H1 (cell line): ENCODE results near the gene PET100. TPM values are rescaled to one million over a fixed set of nuclear protein-coding genes. Genes with fewer than 3 reads are reported as not detected.

ENCODE experiments used
- CTCF ChIA-PET: fragments of 300-600 bp; sonication (Branson Sonifier 250); formaldehyde crosslinking; loops from one replicate; lab custom pipeline; 2021; ENCODE audit not compliant: partially characterized antibody; lab: Charles Lee
- POLR2A ChIA-PET: fragments of 300-600 bp; sonication (Branson Sonifier 250); formaldehyde crosslinking; loops from one replicate; lab custom pipeline; 2021; ENCODE audit warnings: inconsistent platforms; ENCODE audit not compliant: partially characterized antibody; lab: Charles Lee
- DNase-seq, 2 experiments: peaks; one replicate each; pipeline versions ENCODE4 v3.0.0 to v3.0.0-alpha.2; 2010 to 2022; ENCODE audit warnings: low spot score in 2 of 2, low read depth in 1 of 2, mixed read lengths in 1 of 2
- FAIRE-seq: peaks from 2 replicates; lab custom pipeline; 2011; peaks lifted over from hg19 to GRCh38; lab: Jason Lieb, UNC
- H2AFZ ChIP-seq: 2 replicates; pipeline ENCODE4 v1.8.1; 2012; ENCODE audit warnings: low read length, inconsistent platforms
- H2AK5ac ChIP-seq: 2 replicates; pipeline ENCODE4 v1.6.1; 2013; ENCODE audit warnings: low read depth, low read length
- H2BK120ac ChIP-seq: replicated peaks from 2 replicates; pipeline ENCODE3; 2013; ENCODE audit warnings: low read depth, low read length, inconsistent platforms
- H2BK12ac ChIP-seq: 2 replicates; pipeline ENCODE4 v1.6.1; 2013; ENCODE audit warnings: low read depth, low read length
- H2BK15ac ChIP-seq: 2 replicates; pipeline ENCODE4 v1.6.1; 2013; ENCODE audit warnings: low read length
- H2BK20ac ChIP-seq: 2 replicates; pipeline ENCODE4 v1.6.1; 2013; ENCODE audit warnings: low read length
- H2BK5ac ChIP-seq: 2 replicates; pipeline ENCODE4 v1.6.1; 2013; ENCODE audit warnings: low read depth, low read length
- H3K14ac ChIP-seq: 2 replicates; pipeline ENCODE4 v1.6.1; 2013; ENCODE audit warnings: inconsistent platforms; ENCODE audit not compliant: insufficient read length
- H3K18ac ChIP-seq: 2 replicates; pipeline ENCODE4 v1.6.1; 2013; ENCODE audit warnings: low read length; ENCODE audit errors: extremely low read depth
- H3K23ac ChIP-seq: 2 replicates; pipeline ENCODE4 v1.6.1; 2013; ENCODE audit warnings: inconsistent platforms; ENCODE audit not compliant: insufficient read length
- H3K23me2 ChIP-seq: 2 replicates; pipeline ENCODE4 v1.6.1; 2013; ENCODE audit warnings: low read depth, low read length
- H3K27ac ChIP-seq: 2 replicates; pipeline ENCODE4 v1.6.1; 2011; ENCODE audit warnings: low read depth, low read length, inconsistent platforms
- H3K27me3 ChIP-seq, 4 experiments: replicated peaks in 1 of 4; 1 replicate in 1 of 4; 2 replicates in 3 of 4; pipeline versions ENCODE4 v1.6.1 to v1.8.1; 2011 to 2013; ENCODE audit warnings: low read length in 3 of 4, mild to moderate bottlenecking in 3 of 4, inconsistent platforms in 2 of 4, mixed read lengths in 2 of 4, moderate library complexity in 1 of 4; ENCODE audit not compliant: control insufficient read depth in 3 of 4, insufficient read depth in 3 of 4; ENCODE audit errors: extremely low read depth in 1 of 4
- H3K36me3 ChIP-seq, 4 experiments: 2 replicates each; pipeline versions ENCODE4 v1.6.1 to v1.8.1; 2011 to 2013; ENCODE audit warnings: mild to moderate bottlenecking in 4 of 4, low read length in 3 of 4, moderate library complexity in 2 of 4, control low read depth in 1 of 4, inconsistent platforms in 1 of 4; ENCODE audit not compliant: insufficient read depth in 4 of 4, control insufficient read depth in 2 of 4
- H3K4ac ChIP-seq: replicated peaks from 2 replicates; pipeline ENCODE3; 2013; ENCODE audit warnings: low read length, low read depth, mixed read lengths, inconsistent platforms; ENCODE audit not compliant: insufficient read length
- H3K4me1 ChIP-seq, 4 experiments: replicated peaks in 1 of 4; 1 replicate in 1 of 4; 2 replicates in 3 of 4; pipeline versions ENCODE4 v1.6.1 to v1.8.1; 2011 to 2013; ENCODE audit warnings: low read length in 3 of 4, inconsistent platforms in 2 of 4, mixed read lengths in 1 of 4; ENCODE audit not compliant: insufficient read depth in 4 of 4, control insufficient read depth in 3 of 4
- H3K4me2 ChIP-seq, 2 experiments: 2 replicates each; pipeline versions ENCODE4 v1.6.1 to v1.8.1; 2011 to 2013; ENCODE audit warnings: low read depth in 2 of 2, low read length in 2 of 2, control low read depth in 1 of 2, inconsistent platforms in 1 of 2, mild to moderate bottlenecking in 1 of 2; ENCODE audit not compliant: insufficient read depth in 1 of 2
- H3K4me3 ChIP-seq, 4 experiments: fragments of 200-600, 300-600 bp in 1 of 4; sonication (generic), shearing (Covaris generic), sonication (Bioruptor Twin) in 1 of 4; 2 replicates each; pipeline versions ENCODE4 v1.5.1 to v1.8.1; 2011 to 2016; ENCODE audit warnings: low read length in 4 of 4, low read depth in 3 of 4, control low read depth in 2 of 4, inconsistent platforms in 2 of 4, mild to moderate bottlenecking in 2 of 4, mixed read lengths in 1 of 4, moderate library complexity in 1 of 4; ENCODE audit not compliant: insufficient read depth in 2 of 4; ENCODE audit errors: extremely low read depth in 1 of 4
- H3K56ac ChIP-seq: replicated peaks from 2 replicates; pipeline ENCODE3; 2013; ENCODE audit warnings: low read depth, mild to moderate bottlenecking, mixed read lengths, low read length, inconsistent platforms; ENCODE audit not compliant: insufficient read length
- H3K79me1 ChIP-seq: 2 replicates; pipeline ENCODE4 v1.6.1; 2013; ENCODE audit warnings: low read depth, low read length, control low read depth
- H3K79me2 ChIP-seq, 2 experiments: 2 replicates each; pipeline versions ENCODE4 v1.6.1 to v1.8.1; 2012 to 2013; ENCODE audit warnings: low read length in 2 of 2, mild to moderate bottlenecking in 2 of 2, inconsistent platforms in 1 of 2; ENCODE audit not compliant: insufficient read depth in 2 of 2, control insufficient read depth in 1 of 2
- H3K9ac ChIP-seq, 4 experiments: replicated peaks in 1 of 4; 1 replicate in 1 of 4; 2 replicates in 3 of 4; pipeline versions ENCODE4 v1.6.1 to v1.8.1; 2011 to 2013; ENCODE audit warnings: low read depth in 3 of 4, low read length in 3 of 4, control low read depth in 2 of 4, mild to moderate bottlenecking in 2 of 4, moderate library complexity in 2 of 4, inconsistent platforms in 1 of 4; ENCODE audit errors: extremely low read depth in 1 of 4
- H3K9me3 ChIP-seq, 2 experiments: 2 replicates each; pipeline versions ENCODE4 v1.6.1 to v1.8.1; 2012 to 2013; ENCODE audit warnings: mild to moderate bottlenecking in 2 of 2, moderate library complexity in 2 of 2, control low read depth in 1 of 2, inconsistent platforms in 1 of 2, low read depth in 1 of 2, low read length in 1 of 2, mixed read lengths in 1 of 2; ENCODE audit not compliant: insufficient read depth in 2 of 2
- H4K20me1 ChIP-seq, 2 experiments: replicated peaks in 1 of 2; 2 replicates each; pipeline versions ENCODE3 to v1.8.1; 2011 to 2013; ENCODE audit warnings: inconsistent platforms in 2 of 2, low read length in 2 of 2, mild to moderate bottlenecking in 1 of 2; ENCODE audit not compliant: insufficient read depth in 2 of 2, control insufficient read depth in 1 of 2
- H4K5ac ChIP-seq: 2 replicates; pipeline ENCODE4 v1.6.1; 2013; ENCODE audit warnings: low read length, low read depth, mixed read lengths, inconsistent platforms; ENCODE audit not compliant: insufficient read length
- H4K8ac ChIP-seq: 2 replicates; pipeline ENCODE4 v1.8.0; 2013; ENCODE audit warnings: mild to moderate bottlenecking, moderate library complexity, low read length, inconsistent platforms; ENCODE audit not compliant: insufficient read depth; ENCODE audit errors: extremely low read depth
- H4K91ac ChIP-seq: replicated peaks from 2 replicates; pipeline ENCODE3; 2013; ENCODE audit warnings: low read length, mixed read lengths, inconsistent platforms; ENCODE audit not compliant: insufficient read length
- HDAC2 ChIP-seq, 2 experiments: fragments of 300-600 bp in 1 of 2; sonication (generic) in 1 of 2; IDR thresholded peaks; 2 replicates each; pipeline ENCODE4 v1.6.1; 2011 to 2012; ENCODE audit warnings: low read depth in 2 of 2, low read length in 2 of 2, mild to moderate bottlenecking in 2 of 2, moderate library complexity in 2 of 2, borderline replicate concordance in 1 of 2, inconsistent platforms in 1 of 2
- SAP30 ChIP-seq: fragments of 300-600 bp; sonication (generic); IDR thresholded peaks from 2 replicates; pipeline ENCODE4 v1.7.1; 2012; ENCODE audit warnings: low read length, moderate library complexity, mild to moderate bottlenecking, inconsistent platforms; ENCODE audit not compliant: insufficient read depth, insufficient replicate concordance
- SIN3A ChIP-seq, 2 experiments: IDR thresholded peaks in 1 of 2; conservative IDR thresholded peaks in 1 of 2; 2 replicates each; pipeline ENCODE4 v1.6.1; 2011 to 2012; ENCODE audit warnings: low read length in 2 of 2, improper control_type of control experiment in 1 of 2, low read depth in 1 of 2, mild to moderate bottlenecking in 1 of 2
- SP1 ChIP-seq: IDR thresholded peaks from 2 replicates; pipeline ENCODE4 v1.6.1; 2011; ENCODE audit warnings: low read depth, low read length
- SRF ChIP-seq: IDR thresholded peaks from 2 replicates; pipeline ENCODE4 v1.6.1; 2011; ENCODE audit warnings: mild to moderate bottlenecking, low read depth, low read length, moderate library complexity
- TAF1 ChIP-seq: IDR thresholded peaks from 2 replicates; pipeline ENCODE4 v1.6.1; 2011; ENCODE audit warnings: mild to moderate bottlenecking, low read depth, low read length
- TEAD4 ChIP-seq: IDR thresholded peaks from 2 replicates; pipeline ENCODE4 v1.6.1; 2012; ENCODE audit warnings: low read depth, low read length, inconsistent platforms, mixed read lengths
- WGBS, 2 experiments: shearing (Covaris generic) in 1 of 2; methylation state at CpG; one replicate each; pipeline versions ENCODE4 v1.1.6 to v1.1.7; 2013 to 2015; ENCODE audit warnings: low lambda C conversion rate in 2 of 2, mixed read lengths in 2 of 2, inconsistent platforms in 1 of 2, low coverage in 1 of 2, missing lambda C conversion rate in 1 of 2; ENCODE audit not compliant: insufficient replicate concordance in 2 of 2, insufficient coverage in 1 of 2, insufficient read length in 1 of 2; ENCODE audit errors: extremely low coverage in 1 of 2, missing lambda C conversion rate in 1 of 2; 5-methylcytosine and 5-hydroxymethylcytosine counted together
- long read RNA-seq, 2 experiments: library from RNA in 1 of 2; library from capped mRNA in 1 of 2; stranded (forward); transcript quantifications; one replicate each; pipeline ENCODE4 v2.0.0, GENCODE V29; 2021; ENCODE audit warnings: inconsistent platforms in 1 of 2
- polyA minus RNA-seq, 3 experiments: library from RNA; depleted of rRNA, polyadenylated mRNA; stranded (reverse); fragments of >200 nt; gene quantifications; 1 replicate in 2 of 3; 2 replicates in 1 of 3; pipeline ENCODE4 v1.2.3, GENCODE V29; 2011
- polyA plus RNA-seq, 7 experiments: library from polyadenylated mRNA; depleted of rRNA in 3 of 7; stranded (reverse) in 5 of 7; unstranded in 2 of 7; fragments of >200 nt in 5 of 7; fragments of 200-250 nt in 2 of 7; gene quantifications; 1 replicate in 5 of 7; 2 replicates in 1 of 7; 4 replicates in 1 of 7; pipeline versions ENCODE4 v1.2.1 to v1.2.3, GENCODE V29; 2011 to 2013; ENCODE audit warnings: missing spikeins in 2 of 7, mixed read lengths in 2 of 7
- total RNA-seq: library from RNA; stranded (reverse); fragmentation: NEBNext Ultra II Directional; extraction: Animal tissue kit (Norgen Biotek cat#: 25700); gene quantifications from 2 replicates; pipeline ENCODE4 v1.2.1, GENCODE V29; 2021

The PET100 gene, protein sequence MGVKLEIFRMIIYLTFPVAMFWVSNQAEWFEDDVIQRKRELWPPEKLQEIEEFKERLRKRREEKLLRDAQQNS
- 105 and 127 TPM in 2 replicates for total RNA-seq
- 36.1 and 80.8 TPM in 2 replicates for polyA plus RNA-seq (2011; rRNA removed)
- 37.9 TPM for polyA plus RNA-seq (2011; cell fraction: cytosol; rRNA removed)
- 9.1 TPM for polyA plus RNA-seq (2011; cell fraction: nucleus; rRNA removed)
- 53.2 to 137 TPM (median 92.4 TPM) in 4 replicates for polyA plus RNA-seq (2012, experiment 1 of 2)
- polyA plus RNA-seq (2012, experiment 2 of 2) = 130 TPM
- polyA plus RNA-seq (2013, experiment 1 of 2) = 453 TPM
- 571 TPM for polyA plus RNA-seq (2013, experiment 2 of 2)
- polyA minus RNA-seq (2011; rRNA and poly(A)+ RNA removed) = 2.3 TPM in 2 replicates
- 20.3 TPM for polyA minus RNA-seq (2011; cell fraction: cytosol; rRNA and poly(A)+ RNA removed)
- 9.6 TPM for polyA minus RNA-seq (2011; cell fraction: nucleus; rRNA and poly(A)+ RNA removed)
- long read RNA-seq, experiment 1, transcript PET100-202 (4 exons, 719 nt) = major isoform, 12 of 18 reads
- long read RNA-seq, experiment 1, partial matches to known transcripts = 1 of 18 reads
- long read RNA-seq, experiment 1, other reads (novel, unspliced or antisense) = 3 of 18 reads
- long read RNA-seq, experiment 2, partial matches to known transcripts = 1 of 2 reads
- long read RNA-seq, experiment 2, other reads (novel, unspliced or antisense) = 0 of 2 reads

- H3K9ac ChIP-seq = peak within 1 kb of the TSS; percentile 92 to 99 (median 94)
- H4K5ac ChIP-seq = no peak within 1 kb of the TSS
- no peak within 1 kb of the TSS for H2BK20ac ChIP-seq
- peak within 1 kb of the TSS; percentile 31; the same call in 1 of the 2 replicates for H2AFZ ChIP-seq
- WGBS, 2 experiments = 0% methylated on average over 39 of the region's 40 CpGs; no CpG with 5 or more reads in 1 of the 2 experiments
- H3K23ac ChIP-seq = no peak within 1 kb of the TSS
- peak within 1 kb of the TSS; percentile 95 for H2AK5ac ChIP-seq
- no peak within 1 kb of the TSS for H3K18ac ChIP-seq
- H4K8ac ChIP-seq = peak within 1 kb of the TSS; percentile 99; the same call in 1 of the 2 replicates
- H3K4me3 ChIP-seq = peak within 1 kb of the TSS; percentile 94 to 100 (median 99)
- peaks cover 0 to 11% (median 6%) of the 10 kb centered on the region in 4 experiments; a peak in 4 of 8 replicates for H3K36me3 ChIP-seq
- no peaks in the 10 kb centered on the region for H3K9me3 ChIP-seq
- CTCF ChIA-PET = interaction anchor here (0.6 to 1.7 kb wide), 7 partner anchors 9 to 274 kb away, joined by 3 to 10 read pairs (median 4); partner anchors contain the start of gene MAP2K7
- no peaks in the 10 kb centered on the region; a peak in 2 of 7 replicates for H3K27me3 ChIP-seq
- DNase-seq (peak; percentile 95 to 96), FAIRE-seq (peak; percentile 89)
- peak within 1 kb of the TSS; percentile 3 for H3K56ac ChIP-seq
- H3K4me1 ChIP-seq = peaks cover 0 to 10% (median 3%) of the 10 kb centered on the region in 4 experiments; a peak in 4 of 7 replicates
- H4K91ac ChIP-seq = peak within 1 kb of the TSS; percentile 46
- no peak within 1 kb of the TSS for H3K14ac ChIP-seq
- peak within 1 kb of the TSS; percentile 83 for H2BK5ac ChIP-seq
- no peak within 1 kb of the TSS for H2BK15ac ChIP-seq
- H3K27ac ChIP-seq = peak within 1 kb of the TSS; percentile 88
- H3K79me1 ChIP-seq = peaks cover 31% of the 10 kb centered on the region
- POLR2A ChIA-PET = interaction anchor here (0.6 to 3.3 kb wide), 12 partner anchors 9 to 274 kb away, joined by 3 to 11 read pairs (median 5); no protein-coding TSS in a partner anchor
- H2BK12ac ChIP-seq = no peak within 1 kb of the TSS
- H3K79me2 ChIP-seq = peaks cover 10 to 46% of the 10 kb centered on the region in 2 experiments; a peak in 3 of 4 replicates
- H4K20me1 ChIP-seq = peaks cover 6 to 18% of the 10 kb centered on the region in 2 experiments
- H3K4me2 ChIP-seq = peak within 1 kb of the TSS; percentile 93 to 96
- peak within 1 kb of the TSS; percentile 10 for H3K4ac ChIP-seq
- no peak within 1 kb of the TSS for H2BK120ac ChIP-seq
- peaks cover 14% of the 10 kb centered on the region for H3K23me2 ChIP-seq
- TF ChIP-seq SP1 (peak; percentile 99), SRF (peak; percentile 61), SAP30 (peak; percentile 90), SIN3A (conservative IDR thresholded peaks at IDR 0.05 in 1 of 2, IDR thresholded peaks at IDR 0.05 in 1 of 2; ENCODE audit: low read depth in 1 of 2, low read length in 2 of 2) (peak in 1 of 2 experiments; percentile 79; a peak in 3 of 4 replicates), TAF1 (peak; percentile 95), TEAD4 (no peak), HDAC2 (IDR thresholded peaks at IDR 0.05; ENCODE audit: borderline replicate concordance in 1 of 2, low read depth in 2 of 2, low read length in 2 of 2) (peak in 1 of 2 experiments; percentile 97; a peak in 2 of 4 replicates)
Observed at GRCh38 chr19:7629347-7630054, at the start of gene PET100, which contains the start of gene XAB2. Gene PET100, plus strand, starts transcription at chr19:7629793. Its CDS starts 41 bp downstream, at chr19:7629834. Gene XAB2, minus strand, starts transcription at chr19:7629545. Its CDS starts 18 bp downstream, at chr19:7629527.
